Activated T-cell treated with anti-CD3 and anti-CD28 coated beads, Interleukin-2, amount 50 U/mL, for 72 hours (primary cell): ENCODE measurements around the gene ZNF521. TPM values are rescaled to one million over a fixed set of nuclear protein-coding genes. Genes with fewer than 3 reads are reported as not detected.

Experiments
- ATAC-seq, 2 donors: fragments of 150-1000 bp; cut with Tn5 transposase; replicated peaks in 1 of 2; 2 replicates each; pipeline ENCODE4 v1.10.0; 2021; ENCODE audit warnings: moderate library complexity in 2 of 2, mild to moderate bottlenecking in 1 of 2
- DNase-seq, 2 donors: peaks; one replicate each; pipeline ENCODE4 v3.0.0; 2021 to 2022; ENCODE audit warnings: mixed read lengths in 1 of 2
- H3K27ac Mint-ChIP-seq: one replicate; pipeline ENCODE4 v1.8.0; 2022; ENCODE audit warnings: mild to moderate bottlenecking, moderate library complexity, mixed read lengths
- H3K27me3 Mint-ChIP-seq: one replicate; pipeline ENCODE4 v1.8.0; 2022; ENCODE audit warnings: low read depth, mixed read lengths
- H3K36me3 Mint-ChIP-seq, 2 donors: one replicate each; pipeline ENCODE4 v1.8.0; 2022; ENCODE audit warnings: mixed read lengths in 2 of 2, mild to moderate bottlenecking in 1 of 2; ENCODE audit not compliant: insufficient read depth in 2 of 2
- H3K4me1 Mint-ChIP-seq: one replicate; pipeline ENCODE4 v1.8.0; 2022; ENCODE audit warnings: low read depth, mixed read lengths
- H3K4me3 Mint-ChIP-seq, 2 donors: one replicate each; pipeline ENCODE4 v1.8.0; 2022; ENCODE audit warnings: mild to moderate bottlenecking in 2 of 2, mixed read lengths in 2 of 2, moderate library complexity in 2 of 2
- H3K9me3 Mint-ChIP-seq, 2 donors: one replicate each; pipeline ENCODE4 v1.8.0; 2022; ENCODE audit warnings: mixed read lengths in 2 of 2
- total RNA-seq, 2 donors: library from RNA; stranded (reverse); gene quantifications; one replicate each; pipeline ENCODE4 v1.2.3, GENCODE V29; 2022

The ZNF521 gene
- total RNA-seq, 2 donors from 2014 or later: not detected

GRCh38 chr18:25170402-25170801, 181.6 kb downstream of the ZNF521 start:
- Mint-ChIP-seq H3K4me3 (no peak overlapping the region), H3K27me3 (peaks cover 7% of the 10 kb centered on the region), H3K36me3 (no peaks in the 10 kb centered on the region), H3K9me3 (no peaks in the 10 kb centered on the region), H3K4me1 (peaks cover 8% of the 10 kb centered on the region), H3K27ac (no peak overlapping the region)
- no peak for ATAC-seq
- DNase-seq: no peak

- Mint-ChIP-seq H3K27me3 (peaks cover 7% of the 10 kb centered on the region), H3K4me3 (no peak overlapping the region), H3K4me1 (peaks cover 15% of the 10 kb centered on the region), H3K9me3 (no peaks in the 10 kb centered on the region), H3K27ac (no peak overlapping the region), H3K36me3 (no peaks in the 10 kb centered on the region)
- DNase-seq: no peak
- ATAC-seq: no peak
Observed at GRCh38 chr18:25169701-25170100, 182.3 kb downstream of the ZNF521 start.

GRCh38 chr18:25167612-25168410, 184.2 kb downstream of the ZNF521 start:
- Mint-ChIP-seq H3K27ac (no peak overlapping the region), H3K36me3 (no peaks in the 10 kb centered on the region), H3K4me3 (no peak overlapping the region), H3K4me1 (peaks cover 27% of the 10 kb centered on the region), H3K9me3 (no peaks in the 10 kb centered on the region), H3K27me3 (peaks cover 7% of the 10 kb centered on the region)
- ATAC-seq (no peak), DNase-seq (no peak)

- Mint-ChIP-seq H3K4me1 (peaks cover 27% of the 10 kb centered on the region), H3K4me3 (no peak overlapping the region), H3K27ac (no peak overlapping the region), H3K9me3 (no peaks in the 10 kb centered on the region), H3K36me3 (no peaks in the 10 kb centered on the region), H3K27me3 (peaks cover 7% of the 10 kb centered on the region)
- ATAC-seq: no peak
- DNase-seq: no peak
Observed at GRCh38 chr18:25166113-25166512, 185.9 kb downstream of the ZNF521 start.

- Mint-ChIP-seq H3K4me3 (peak overlapping the region; percentile 66 to 69), H3K27ac (no peak overlapping the region), H3K4me1 (peaks cover 27% of the 10 kb centered on the region), H3K27me3 (peaks cover 7% of the 10 kb centered on the region), H3K36me3 (no peaks in the 10 kb centered on the region), H3K9me3 (no peaks in the 10 kb centered on the region)
- no peak for DNase-seq
- peak; percentile 63 to 73 for ATAC-seq
Observed at GRCh38 chr18:25164848-25165811, 186.8 kb downstream of the ZNF521 start.

GRCh38 chr18:25164211-25164847, 187.6 kb downstream of the ZNF521 start:
- ATAC-seq: peak in 1 of 2 donors; percentile 22
- Mint-ChIP-seq H3K27ac (peak overlapping the region; percentile 4), H3K9me3 (no peaks in the 10 kb centered on the region)

GRCh38 chr18:25153426-25153825, 198.5 kb downstream of the ZNF521 start:
- no peak overlapping the region for H3K4me3 Mint-ChIP-seq
- H3K9me3 Mint-ChIP-seq: peaks cover 2 to 4% of the 10 kb centered on the region in 2 donors
- peaks cover 6% of the 10 kb centered on the region for H3K27me3 Mint-ChIP-seq
- no peak for DNase-seq
- no peaks in the 10 kb centered on the region for H3K4me1 Mint-ChIP-seq
- no peak for ATAC-seq
- peaks cover 0 to 2% of the 10 kb centered on the region in 2 donors for H3K36me3 Mint-ChIP-seq
- no peak overlapping the region for H3K27ac Mint-ChIP-seq

More at GRCh38 chr18:25164211-25164847, 187.6 kb downstream of the ZNF521 start:
- Mint-ChIP-seq H3K36me3 (no peaks in the 10 kb centered on the region), H3K4me3 (peak overlapping the region; percentile 66 to 69), H3K27me3 (peaks cover 7% of the 10 kb centered on the region), H3K4me1 (peaks cover 27% of the 10 kb centered on the region)
- DNase-seq: no peak

GRCh38 chr18:25147877-25148488, 204.0 kb downstream of the ZNF521 start:
- Mint-ChIP-seq H3K9me3 (no peaks in the 10 kb centered on the region), H3K36me3 (no peaks in the 10 kb centered on the region), H3K27ac (no peak overlapping the region), H3K4me3 (no peak overlapping the region), H3K4me1 (no peaks in the 10 kb centered on the region), H3K27me3 (no peaks in the 10 kb centered on the region)
- DNase-seq (no peak), ATAC-seq (no peak)

- Mint-ChIP-seq H3K4me1 (no peaks in the 10 kb centered on the region), H3K27me3 (no peaks in the 10 kb centered on the region), H3K27ac (no peak overlapping the region), H3K9me3 (no peaks in the 10 kb centered on the region), H3K36me3 (no peaks in the 10 kb centered on the region), H3K4me3 (no peak overlapping the region)
- DNase-seq (no peak), ATAC-seq (no peak)
Observed at GRCh38 chr18:25146512-25146910, 205.5 kb downstream of the ZNF521 start.

- H3K27me3 Mint-ChIP-seq: no peaks in the 10 kb centered on the region
- H3K27ac Mint-ChIP-seq: no peak overlapping the region
- ATAC-seq (no peak), DNase-seq (no peak)
- H3K4me1 Mint-ChIP-seq: no peaks in the 10 kb centered on the region
- no peak overlapping the region for H3K4me3 Mint-ChIP-seq
- no peaks in the 10 kb centered on the region for H3K9me3 Mint-ChIP-seq
- H3K36me3 Mint-ChIP-seq: no peaks in the 10 kb centered on the region
Observed at GRCh38 chr18:25145731-25146511, 206.0 kb downstream of the ZNF521 start.

- Mint-ChIP-seq H3K9me3 (no peaks in the 10 kb centered on the region), H3K4me3 (no peak overlapping the region)
- no peak for ATAC-seq
Observed at GRCh38 chr18:25144820-25145219, 207.1 kb downstream of the ZNF521 start.

GRCh38 chr18:25141886-25142285, 210.1 kb downstream of the ZNF521 start:
- no peaks in the 10 kb centered on the region for H3K4me1 Mint-ChIP-seq
- DNase-seq: no peak
- ATAC-seq: no peak
- H3K27ac Mint-ChIP-seq: no peak overlapping the region
- H3K9me3 Mint-ChIP-seq: no peaks in the 10 kb centered on the region
- H3K27me3 Mint-ChIP-seq: no peaks in the 10 kb centered on the region
- H3K36me3 Mint-ChIP-seq: no peaks in the 10 kb centered on the region
- no peak overlapping the region for H3K4me3 Mint-ChIP-seq

More at GRCh38 chr18:25144820-25145219, 207.1 kb downstream of the ZNF521 start:
- Mint-ChIP-seq H3K27ac (no peak overlapping the region), H3K27me3 (no peaks in the 10 kb centered on the region), H3K36me3 (no peaks in the 10 kb centered on the region), H3K4me1 (no peaks in the 10 kb centered on the region)
- no peak for DNase-seq
